Activated B cell treated with CpG ODN at 0.5 μM for 24 hours (primary cell): ENCODE measurements around the gene CALN1. TPM values are rescaled to one million over a fixed set of nuclear protein-coding genes. Genes with fewer than 3 reads are reported as not detected.

Source experiments
- ATAC-seq: fragments of 200-7000 bp; cut with Tn5 transposase; one replicate; pipeline ENCODE4 v1.10.0; 2021; ENCODE audit warnings: low read depth, mild to moderate bottlenecking, moderate library complexity
- CTCF ChIA-PET: fragments of 350-600 bp; sonication (Branson Sonifier 250); formaldehyde crosslinking; loops from one replicate; lab custom pipeline; 2021; ENCODE audit warnings: antibody characterized with exemption; lab: Charles Lee
- POLR2A ChIA-PET: fragments of 350-600 bp; sonication (Branson Sonifier 250); formaldehyde crosslinking; loops from one replicate; lab custom pipeline; 2021; ENCODE audit warnings: antibody characterized with exemption; lab: Charles Lee
- DNase-seq: peaks from one replicate; pipeline ENCODE4 v3.0.0; 2022
- H3K27ac Mint-ChIP-seq: one replicate; pipeline ENCODE4 v1.8.0; 2020; ENCODE audit warnings: mixed read lengths
- H3K27me3 Mint-ChIP-seq: one replicate; pipeline ENCODE4 v1.8.0; 2021; ENCODE audit warnings: mixed read lengths
- H3K36me3 Mint-ChIP-seq: one replicate; pipeline ENCODE4 v1.8.0; 2021; ENCODE audit warnings: low read depth, mixed read lengths
- H3K4me1 Mint-ChIP-seq: one replicate; pipeline ENCODE4 v1.8.0; 2021; ENCODE audit warnings: mixed read lengths
- H3K4me3 Mint-ChIP-seq: one replicate; pipeline ENCODE4 v1.8.0; 2020; ENCODE audit warnings: mild to moderate bottlenecking, mixed read lengths
- H3K9me3 Mint-ChIP-seq: one replicate; pipeline ENCODE4 v1.8.0; 2020; ENCODE audit warnings: mixed read lengths
- intact Hi-C: fragments of 100-400 bp; cut with micrococcal nuclease; formaldehyde crosslinking; loops from one replicate; pipeline ENCODE4 v1.15.1; 2024
- total RNA-seq: library from RNA; stranded (reverse); gene quantifications from 2 replicates; pipeline ENCODE4 v1.2.3, GENCODE V29; 2022
- TF ChIP-seq, protein P1 (sequence below): fragments of 200-600 bp; IDR thresholded peaks from one replicate; pipeline ENCODE4 v1.8.0; 2022; ENCODE audit warnings: antibody characterized with exemption, mild to moderate bottlenecking

The CALN1 gene
- total RNA-seq, 1 donor from 2014 or later: not detected

DNA sequence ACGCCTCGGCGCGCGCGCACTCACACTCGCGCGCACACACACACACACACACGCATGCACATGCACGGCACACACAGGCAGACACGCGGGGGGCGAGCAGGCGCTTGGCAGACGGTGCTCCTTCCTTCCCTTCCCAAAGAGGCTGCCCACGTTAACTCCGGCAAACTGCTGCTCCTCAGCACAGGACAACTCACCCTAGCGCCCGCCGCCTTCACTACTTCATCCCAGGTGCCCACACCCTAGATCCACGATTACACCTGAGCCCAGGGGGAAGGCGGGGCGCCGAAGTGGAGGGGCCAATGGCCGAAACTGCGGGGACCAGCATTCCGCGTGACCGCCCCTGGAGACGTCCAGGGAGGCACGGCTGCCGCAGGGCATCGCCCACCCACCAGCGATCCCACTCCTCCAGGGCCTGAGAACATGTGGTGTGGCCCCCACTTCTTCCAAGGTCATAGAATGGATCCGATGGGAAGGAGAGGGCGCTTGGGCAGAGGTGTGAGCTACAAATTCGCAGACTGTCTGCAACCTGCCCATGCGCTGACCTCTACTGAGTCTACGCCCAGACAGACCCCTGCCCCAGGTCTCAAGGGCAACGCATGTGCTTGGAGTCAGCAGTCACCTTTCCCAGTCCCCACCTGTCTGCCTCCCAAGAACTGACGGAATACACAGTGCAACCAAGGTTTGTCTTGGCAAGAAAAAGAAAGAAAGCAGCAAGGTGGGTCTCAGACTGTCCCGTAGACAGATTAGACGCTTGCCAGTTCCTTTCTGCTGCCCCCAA lies 74.6 kb downstream of the CALN1 start:
- Mint-ChIP-seq H3K9me3 (peaks cover 9% of the 10 kb centered on the region), H3K27me3 (peaks cover 41% of the 10 kb centered on the region), H3K27ac (no peak overlapping the region), H3K4me1 (no peaks in the 10 kb centered on the region), H3K4me3 (no peak overlapping the region), H3K36me3 (no peaks in the 10 kb centered on the region)
- ChIA-PET POLR2A (no interaction called here), CTCF (no interaction called here)
- no peak for ATAC-seq
- TF ChIP-seq, protein P1, sequence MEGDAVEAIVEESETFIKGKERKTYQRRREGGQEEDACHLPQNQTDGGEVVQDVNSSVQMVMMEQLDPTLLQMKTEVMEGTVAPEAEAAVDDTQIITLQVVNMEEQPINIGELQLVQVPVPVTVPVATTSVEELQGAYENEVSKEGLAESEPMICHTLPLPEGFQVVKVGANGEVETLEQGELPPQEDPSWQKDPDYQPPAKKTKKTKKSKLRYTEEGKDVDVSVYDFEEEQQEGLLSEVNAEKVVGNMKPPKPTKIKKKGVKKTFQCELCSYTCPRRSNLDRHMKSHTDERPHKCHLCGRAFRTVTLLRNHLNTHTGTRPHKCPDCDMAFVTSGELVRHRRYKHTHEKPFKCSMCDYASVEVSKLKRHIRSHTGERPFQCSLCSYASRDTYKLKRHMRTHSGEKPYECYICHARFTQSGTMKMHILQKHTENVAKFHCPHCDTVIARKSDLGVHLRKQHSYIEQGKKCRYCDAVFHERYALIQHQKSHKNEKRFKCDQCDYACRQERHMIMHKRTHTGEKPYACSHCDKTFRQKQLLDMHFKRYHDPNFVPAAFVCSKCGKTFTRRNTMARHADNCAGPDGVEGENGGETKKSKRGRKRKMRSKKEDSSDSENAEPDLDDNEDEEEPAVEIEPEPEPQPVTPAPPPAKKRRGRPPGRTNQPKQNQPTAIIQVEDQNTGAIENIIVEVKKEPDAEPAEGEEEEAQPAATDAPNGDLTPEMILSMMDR: no peak
- no peak for DNase-seq
- intact Hi-C loops: no loop called here

DNA sequence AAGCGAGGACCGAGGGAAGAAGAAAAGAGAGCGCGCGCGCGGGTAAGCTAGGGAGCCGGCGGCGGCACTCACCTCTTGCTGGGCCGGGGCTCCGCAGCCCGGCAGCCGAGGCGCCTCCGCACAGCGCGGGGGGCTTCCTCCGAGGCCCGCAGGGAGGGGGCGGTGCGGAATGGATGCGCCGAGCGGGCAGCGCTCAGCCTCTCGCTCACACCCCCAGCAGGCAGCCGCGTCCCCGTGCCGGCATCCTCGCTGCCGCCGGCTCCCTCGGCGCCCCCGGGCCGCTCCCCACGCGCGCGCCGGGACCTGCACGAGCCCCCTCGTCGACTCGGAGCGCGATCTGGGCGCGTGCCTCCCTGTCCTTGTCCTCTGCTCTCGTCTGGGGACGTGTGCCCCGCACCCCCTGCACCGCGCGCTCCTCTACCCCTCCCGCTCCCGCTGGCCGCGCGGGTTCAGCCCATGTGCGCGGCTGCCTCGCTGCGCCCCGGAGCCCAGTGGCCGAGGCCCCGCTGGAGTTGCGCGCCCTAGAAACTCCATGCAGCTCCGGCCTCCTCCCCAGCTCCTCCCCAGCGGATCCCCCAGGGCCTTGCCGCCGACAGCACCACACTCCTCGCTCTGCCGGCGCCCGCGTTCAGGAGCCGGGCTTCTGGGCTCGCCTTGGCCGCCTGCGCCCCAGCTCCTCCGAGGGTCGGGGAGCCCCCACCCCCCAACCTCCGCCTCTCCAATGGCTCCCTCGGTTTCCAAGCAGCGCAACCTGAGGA lies 75.3 kb downstream of the CALN1 start:
- TF ChIP-seq, protein P1: no peak
- Mint-ChIP-seq H3K9me3 (peaks cover 9% of the 10 kb centered on the region), H3K4me3 (no peak overlapping the region), H3K27ac (no peak overlapping the region), H3K27me3 (peaks cover 40% of the 10 kb centered on the region), H3K4me1 (no peaks in the 10 kb centered on the region), H3K36me3 (no peaks in the 10 kb centered on the region)
- no peak for ATAC-seq
- DNase-seq: no peak
- intact Hi-C loops: no loop called here
- ChIA-PET POLR2A (no interaction called here), CTCF (no interaction called here)

DNA sequence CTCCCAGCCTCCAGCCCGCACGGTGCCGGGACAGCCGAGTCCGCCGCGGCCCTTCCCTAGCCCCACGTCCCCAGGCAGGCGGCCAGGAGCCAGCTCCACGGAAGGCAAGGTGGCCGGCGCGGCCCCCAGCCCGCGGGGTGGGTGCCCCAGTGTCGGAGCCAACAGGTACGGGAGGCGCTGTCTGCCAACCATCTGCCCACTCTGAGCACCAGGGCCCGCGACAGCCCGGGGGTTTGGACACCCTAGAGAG lies 75.8 kb downstream of the CALN1 start:
- Mint-ChIP-seq H3K4me3 (no peak overlapping the region), H3K27me3 (peaks cover 36% of the 10 kb centered on the region), H3K4me1 (no peaks in the 10 kb centered on the region), H3K27ac (no peak overlapping the region), H3K9me3 (peaks cover 9% of the 10 kb centered on the region), H3K36me3 (no peaks in the 10 kb centered on the region)
- POLR2A ChIA-PET: no interaction called here
- DNase-seq: no peak
- intact Hi-C loops: no loop called here
- ATAC-seq: no peak
- CTCF ChIA-PET: no interaction called here
- TF ChIP-seq, protein P1: no peak

DNA sequence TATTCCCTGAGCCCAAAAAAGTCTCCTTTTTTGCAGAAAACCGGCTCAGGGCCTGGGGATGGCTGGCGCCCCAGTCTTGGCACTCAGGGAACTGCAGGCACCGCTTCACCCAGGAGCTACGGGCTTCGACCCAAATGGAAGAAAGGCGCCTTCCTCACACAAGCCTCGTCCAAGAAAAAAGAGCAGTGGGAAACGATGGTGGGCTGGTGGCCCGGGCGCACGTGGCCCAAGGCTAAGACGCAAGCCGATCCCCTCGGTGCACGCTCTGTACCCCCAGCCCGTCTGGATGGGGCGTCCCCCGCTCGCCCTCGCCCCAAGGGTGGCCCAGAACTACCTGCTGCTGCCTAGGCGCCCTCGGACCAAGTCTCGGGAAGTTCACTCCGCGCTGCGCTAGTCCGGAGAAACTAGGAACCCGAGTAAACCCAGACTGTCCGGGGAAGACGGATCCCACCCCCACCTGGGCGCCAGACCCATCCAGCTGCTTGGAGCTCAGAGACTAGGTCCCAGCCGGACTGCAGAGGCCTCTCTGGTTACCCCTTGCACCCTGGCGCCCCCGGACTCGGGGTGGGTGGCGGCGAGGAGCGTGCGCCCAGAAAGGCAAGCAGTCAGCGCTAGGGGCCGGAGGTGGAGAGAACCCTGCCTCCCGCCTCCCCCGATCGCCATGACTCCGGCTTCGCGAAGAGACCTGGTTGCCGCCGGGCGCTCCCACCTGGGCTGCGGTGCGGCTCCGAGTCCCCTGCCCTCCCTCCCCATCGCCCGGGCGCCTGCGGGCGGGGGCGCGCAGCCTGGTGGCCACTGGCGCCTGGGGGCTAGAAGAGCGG lies 76.4 kb downstream of the CALN1 start:
- Mint-ChIP-seq H3K4me1 (no peaks in the 10 kb centered on the region), H3K36me3 (no peaks in the 10 kb centered on the region), H3K27ac (no peak overlapping the region), H3K27me3 (peaks cover 36% of the 10 kb centered on the region), H3K9me3 (peaks cover 9% of the 10 kb centered on the region), H3K4me3 (no peak overlapping the region)
- DNase-seq (no peak), ATAC-seq (no peak)
- TF ChIP-seq, protein P1: no peak
- ChIA-PET POLR2A (no interaction called here), CTCF (no interaction called here)
- intact Hi-C loops: no loop called here

DNA sequence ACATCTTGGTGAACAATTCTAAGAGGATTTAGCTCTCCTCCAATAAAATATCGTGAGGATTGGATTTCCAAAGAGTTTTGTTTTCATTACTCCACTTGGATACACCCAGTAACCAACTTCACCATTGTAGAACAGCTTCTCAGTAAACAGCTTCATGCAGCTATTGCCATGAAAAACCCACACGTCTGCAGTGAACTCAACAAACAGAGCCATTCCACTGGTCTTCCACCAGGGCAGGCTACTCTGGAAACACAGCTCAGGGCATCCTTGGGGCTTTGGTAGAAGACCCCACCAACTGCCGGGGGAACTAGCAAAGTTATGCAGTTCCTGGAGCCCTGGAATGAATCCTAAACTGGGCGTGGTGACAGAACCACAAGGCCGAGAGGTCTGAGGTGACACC lies 77.4 kb downstream of the CALN1 start:
- CTCF ChIA-PET: no interaction called here
- no peak for DNase-seq
- H3K4me3 Mint-ChIP-seq: no peak overlapping the region
- H3K27ac Mint-ChIP-seq: no peak overlapping the region
- TF ChIP-seq, protein P1: no peak
- H3K4me1 Mint-ChIP-seq: no peaks in the 10 kb centered on the region
- POLR2A ChIA-PET: no interaction called here
- peaks cover 5% of the 10 kb centered on the region for H3K9me3 Mint-ChIP-seq
- no peak for ATAC-seq
- peaks cover 34% of the 10 kb centered on the region for H3K27me3 Mint-ChIP-seq
- H3K36me3 Mint-ChIP-seq: no peaks in the 10 kb centered on the region
- intact Hi-C loops: no loop called here
